NCI-H510A (cell line): ENCODE measurements around the gene ASB1.

ENCODE experiments used
- DNase-seq: peaks from one replicate; lab custom pipeline; 2025; lab: John Stamatoyannopoulos, UW

The ASB1 gene

DNA sequence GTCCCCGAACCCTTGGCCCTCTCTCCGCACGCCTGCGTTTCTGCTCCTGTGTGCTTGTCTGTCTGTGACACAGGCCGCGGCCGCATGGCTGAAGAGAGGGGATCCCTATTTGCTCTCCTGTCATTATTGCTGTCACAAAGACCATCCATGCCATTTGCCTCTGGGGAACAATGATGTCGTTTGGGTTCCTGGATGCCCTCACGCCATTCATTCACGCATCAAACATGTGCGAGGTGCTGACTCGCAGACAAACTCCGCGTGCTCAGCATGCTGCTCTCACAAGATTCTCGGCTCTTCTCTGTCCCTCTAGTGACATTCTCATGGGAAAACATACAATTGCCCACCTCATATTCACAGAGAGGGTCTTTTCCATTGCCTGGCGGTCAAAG is 67.8 kb downstream of the ASB1 start:
- DNase-seq, result no peak

DNA sequence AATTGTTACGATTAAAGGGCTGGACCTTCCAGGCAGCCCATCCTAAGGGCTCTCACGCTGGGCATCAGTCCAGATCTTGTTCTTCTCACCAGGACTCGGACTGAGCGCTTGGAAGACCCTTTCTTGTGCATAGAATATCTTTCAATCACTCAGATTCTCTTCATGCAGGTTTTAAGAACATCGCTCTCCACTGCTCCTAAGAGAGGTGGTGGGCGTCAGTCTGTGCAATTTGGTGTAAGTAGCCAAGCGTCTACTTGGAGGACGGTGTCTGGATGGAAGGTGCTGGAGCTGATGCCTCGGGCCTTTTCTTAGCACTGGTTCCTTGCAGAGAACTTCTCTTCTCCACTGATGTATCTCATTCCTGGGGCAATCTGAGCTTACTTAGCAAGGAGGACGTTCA is 68.7 kb downstream of the ASB1 start:
- no peak for DNase-seq

DNA sequence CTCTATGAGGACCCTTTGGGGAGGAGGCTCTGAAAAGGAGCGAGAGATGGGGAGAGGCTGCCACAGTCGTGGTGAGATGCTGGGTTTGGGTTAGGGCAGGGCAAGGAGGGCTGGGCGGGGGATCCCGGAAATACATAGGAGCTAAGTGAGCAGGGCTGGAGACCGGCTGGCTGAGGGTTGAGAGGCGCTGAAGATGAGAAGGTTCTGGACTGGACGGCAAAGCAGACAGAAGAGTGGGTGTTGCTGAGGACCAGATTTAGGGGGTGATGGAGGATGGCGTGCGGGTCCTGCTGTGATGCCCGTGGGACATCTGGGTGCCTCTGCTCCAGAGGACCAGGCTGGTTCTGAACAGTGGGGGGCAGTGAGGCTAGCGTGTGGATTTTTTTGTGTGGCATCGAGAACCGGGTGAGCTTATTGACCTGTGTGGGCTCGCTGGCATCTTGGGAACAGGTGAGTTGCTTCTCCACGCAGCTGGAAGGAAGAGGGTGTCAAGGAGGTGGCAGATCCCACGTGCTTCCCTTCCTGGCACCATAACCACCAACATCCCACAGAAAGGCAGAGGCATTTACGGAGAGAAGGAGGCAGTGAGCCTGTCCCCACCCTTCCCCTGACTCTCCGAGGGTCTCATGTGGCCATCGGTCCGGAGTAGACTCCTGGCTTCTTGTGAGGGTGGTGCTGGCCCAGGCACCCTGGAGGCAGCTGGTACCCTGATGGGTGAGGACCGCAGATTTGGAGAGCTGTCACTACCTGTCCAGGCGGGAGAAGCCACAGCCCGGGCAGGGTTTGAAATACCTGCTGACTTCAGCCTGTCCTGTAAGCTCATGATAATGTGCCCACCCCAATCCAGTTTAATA is 70.3 kb downstream of the ASB1 start:
- no peak for DNase-seq

DNA sequence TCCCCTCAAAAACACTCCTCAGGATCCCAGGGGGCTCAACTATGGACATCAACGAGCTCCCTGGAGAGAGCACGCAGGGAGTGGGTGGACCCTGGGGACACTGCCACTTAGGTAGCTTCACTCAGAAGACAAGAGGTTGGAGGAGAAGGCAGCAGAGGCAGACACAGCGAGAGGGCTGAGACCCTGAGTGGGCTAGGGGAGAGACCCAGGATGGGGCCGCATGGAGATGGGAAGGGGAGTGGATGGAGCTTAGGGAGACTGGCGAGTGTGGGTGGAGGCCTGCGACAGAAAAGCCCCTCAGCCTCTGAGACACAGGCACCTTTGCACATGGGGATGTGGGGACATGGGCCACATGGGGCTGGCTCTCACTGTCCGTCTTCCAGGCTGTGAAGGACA is 70.9 kb downstream of the ASB1 start:
- no peak for DNase-seq

DNA sequence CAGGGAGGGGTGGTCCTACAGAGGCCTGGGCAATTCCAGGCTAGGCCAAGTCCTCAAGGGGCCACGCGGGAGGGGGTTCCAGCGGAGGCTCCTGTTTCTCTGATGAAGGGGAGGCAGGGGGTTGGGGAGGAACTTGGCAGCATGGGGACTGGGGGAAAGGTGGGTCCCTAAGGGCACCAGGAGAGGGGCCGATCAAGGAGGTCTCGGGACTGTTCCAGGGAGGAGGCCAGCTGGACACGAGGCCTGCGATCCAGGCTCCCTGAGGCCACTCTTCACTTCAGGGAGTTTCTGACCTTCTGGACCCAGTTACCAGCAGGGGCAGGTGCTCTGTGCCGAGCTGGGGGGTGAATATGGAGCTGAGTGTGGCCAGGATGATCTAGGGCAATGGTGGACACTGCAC is 71.5 kb downstream of the ASB1 start:
- DNase-seq, result no peak

DNA sequence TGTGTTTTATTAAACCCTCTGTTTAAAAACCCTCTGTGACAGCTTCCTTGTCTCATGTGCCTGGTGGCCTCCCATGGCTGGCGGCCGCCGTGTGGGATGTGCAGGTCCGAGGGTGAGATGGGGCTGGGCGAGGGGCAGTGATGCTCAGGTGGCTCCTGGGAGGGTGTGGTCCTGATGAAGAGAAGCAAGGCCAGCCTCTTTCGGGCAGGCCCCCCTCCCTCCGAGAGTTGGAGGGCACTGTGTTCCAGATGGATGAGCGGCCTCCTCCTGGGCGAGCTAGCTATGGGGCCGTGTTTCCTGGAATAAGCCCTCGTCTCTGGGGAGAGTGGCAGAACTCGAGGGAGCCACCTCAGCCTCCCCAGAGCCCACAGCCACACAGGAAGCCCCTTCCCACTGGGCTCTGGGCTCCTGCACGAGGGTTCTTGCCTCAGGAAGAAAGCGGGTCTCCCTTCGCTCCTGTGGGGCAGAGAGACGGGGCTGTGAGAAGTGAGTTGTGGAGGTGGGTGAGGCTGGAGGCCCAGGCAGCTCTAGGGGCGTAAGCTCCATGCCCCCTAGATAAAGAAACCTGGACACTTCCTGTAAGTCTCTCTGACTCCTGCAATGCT is 72.1 kb downstream of the ASB1 start:
- no peak for DNase-seq

DNA sequence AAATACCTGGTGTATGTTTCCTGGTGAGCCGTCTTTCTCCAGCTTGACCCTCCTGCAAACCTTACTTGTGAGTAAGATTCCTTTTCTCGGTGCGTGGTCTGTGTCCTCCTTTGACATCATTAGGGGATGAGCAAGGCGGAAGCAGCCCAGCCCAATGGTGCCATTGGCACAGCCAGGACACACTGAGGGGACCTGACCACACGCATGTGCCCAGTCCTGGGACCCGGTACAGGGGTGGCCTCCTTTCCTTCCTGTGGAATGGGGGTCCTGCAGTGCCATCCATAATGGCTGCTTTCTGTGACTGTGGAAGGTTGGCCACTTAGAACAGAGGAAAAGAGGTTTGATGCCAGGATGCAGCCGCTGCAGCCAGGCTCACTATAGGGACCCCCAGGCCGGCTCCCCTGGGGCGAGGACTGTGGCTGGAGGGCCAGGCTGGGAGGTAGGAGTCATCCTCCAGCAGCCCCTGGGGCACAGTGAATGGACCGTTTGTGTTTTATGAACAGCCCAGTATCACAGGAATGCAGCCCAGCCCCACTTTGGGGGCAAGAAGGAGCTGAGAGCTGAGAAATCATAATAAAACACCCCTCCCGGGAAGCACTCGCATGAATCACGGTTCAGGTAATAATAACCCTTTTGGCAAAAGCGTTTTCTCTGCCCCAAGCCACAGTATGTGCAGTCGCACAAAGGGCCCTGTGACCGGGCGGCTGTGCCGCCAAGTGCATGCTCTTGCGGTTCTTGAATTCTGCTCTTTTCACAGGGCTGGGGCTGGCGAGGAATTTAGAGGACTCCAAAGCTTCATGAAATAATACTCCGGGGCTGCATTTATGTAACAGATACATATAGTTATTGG is 73.2 kb downstream of the ASB1 start:
- DNase-seq, result no peak

DNA sequence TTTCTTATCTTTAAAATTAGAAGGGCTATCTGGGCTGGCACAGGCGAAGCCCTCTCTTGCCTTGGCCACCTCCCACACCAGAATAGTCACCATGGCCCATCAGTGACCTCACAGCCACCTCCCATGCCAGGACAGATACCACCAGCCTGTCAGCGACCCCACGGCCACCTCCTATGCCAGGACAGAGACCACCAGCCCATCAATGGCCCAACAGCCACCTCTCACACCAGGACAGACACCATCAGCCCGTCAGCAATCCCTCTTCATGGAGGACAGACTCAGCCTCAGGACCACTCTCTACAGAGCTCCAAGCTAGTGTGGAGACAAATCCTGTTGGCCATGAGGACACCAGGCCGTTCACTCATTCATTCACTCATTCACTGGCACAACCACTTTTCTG is 74.6 kb downstream of the ASB1 start:
- no peak for DNase-seq
